CD4-positive, alpha-beta memory T cell (primary cell): Measurements from ENCODE around the gene ZNF396. TPM values are rescaled to one million over a fixed set of nuclear protein-coding genes. Genes with fewer than 3 reads are reported as not detected.

ENCODE experiments used
- polyA plus RNA-seq, 2 donors: library from polyadenylated mRNA; unstranded; fragments of 300-500 nt; fragmentation: Illumina TruSeq; gene quantifications; one replicate each; pipeline ENCODE4 v1.2.3, GENCODE V29; 2021
- total RNA-seq, 2 experiments: library from RNA; stranded (reverse); gene quantifications; one replicate each; pipeline ENCODE4 v1.2.3, GENCODE V29; 2021

Gene ZNF396
- total and polyA plus RNA-seq, 4 experiments from 2014 or later = 1.1 to 7.3 (median 3.5) TPM

Other genes with a start within 250 kb of the ZNF396 start
- 10 to 100 TPM; 56.1 to 58.5 TPM for gene ZNF397, start 136.3 kb downstream of the ZNF396 start, total RNA-seq
- gene ZNF397, start 136.3 kb downstream of the ZNF396 start, polyA plus RNA-seq = 1 to 10 TPM; 4.6 to 7.4 TPM
- gene ZSCAN30, start 87.1 kb downstream of the ZNF396 start, total RNA-seq = 10 to 100 TPM; 16.9 to 18.4 TPM
- 1 to 10 TPM; 2.6 to 5.6 TPM for gene ZSCAN30, start 87.1 kb downstream of the ZNF396 start, polyA plus RNA-seq
- gene ZNF24, start 32.9 kb downstream of the ZNF396 start, total RNA-seq = 10 to 100 TPM; 89.1 to 90.5 TPM
- 10 to 100 TPM; 67.9 to 76.1 TPM for gene ZNF24, start 32.9 kb downstream of the ZNF396 start, polyA plus RNA-seq
- gene INO80C, start 120.6 kb upstream of the ZNF396 start, total RNA-seq = 10 to 100 TPM; 27.3 to 30.3 TPM
- 10 to 100 TPM; 18.9 to 28.9 TPM for gene INO80C, start 120.6 kb upstream of the ZNF396 start, polyA plus RNA-seq
- gene GALNT1, start 204.4 kb upstream of the ZNF396 start, total RNA-seq = 10 to 100 TPM; 27.9 to 32.0 TPM
- 10 to 100 TPM; 30.4 to 33.0 TPM for gene GALNT1, start 204.4 kb upstream of the ZNF396 start, polyA plus RNA-seq